ENCODE results near the gene DNASE1L3.

DNASE1L3 gene

GRCh38 chr3:58200846-58201355 is 9.9 kb downstream of the DNASE1L3 start:
- Histone ChIP-seq H3K27ac (no peak overlapping the region), H3K27me3 (replicated peaks) (no peaks in the 10 kb centered on the region), H3K4me3 (ENCODE audit: low read depth, low read length) (no peak overlapping the region), H3K36me3 (replicated peaks) (no peaks in the 10 kb centered on the region)
- no peak for DNase-seq
- in situ Hi-C loops (cut with HindIII; ENCODE audit: low pct_ligation_motif_present, low sequenced_read_pairs), result no loop called here
- TF ChIP-seq CTCF (IDR thresholded peaks at IDR 0.05; ENCODE audit: low read depth, low read length, missing control alignments), result no peak

- DNase-seq, result no peak
- no peaks in the 10 kb centered on the region for H3K36me3 ChIP-seq (replicated peaks)
- no peak overlapping the region for H3K4me3 ChIP-seq (ENCODE audit: low read depth, low read length)
- no peak for TF ChIP-seq CTCF (IDR thresholded peaks at IDR 0.05; ENCODE audit: low read depth, low read length, missing control alignments)
- in situ Hi-C loops (cut with HindIII; ENCODE audit: low pct_ligation_motif_present, low sequenced_read_pairs), result no loop called here
- no peaks in the 10 kb centered on the region for H3K27me3 ChIP-seq (replicated peaks)
- no peak overlapping the region for H3K27ac ChIP-seq
Measured at GRCh38 chr3:58200121-58200709, 10.6 kb downstream of the DNASE1L3 start.

GRCh38 chr3:58198804-58199203 is 12.0 kb downstream of the DNASE1L3 start:
- Histone ChIP-seq H3K27ac (no peak overlapping the region), H3K27me3 (replicated peaks) (no peaks in the 10 kb centered on the region), H3K4me3 (ENCODE audit: low read depth, low read length) (no peak overlapping the region), H3K36me3 (replicated peaks) (no peaks in the 10 kb centered on the region)
- no peak for DNase-seq
- in situ Hi-C loops (cut with HindIII; ENCODE audit: low pct_ligation_motif_present, low sequenced_read_pairs), result loop anchor here (10.0 kb wide), 1 partner anchor 86 kb away; no protein-coding TSS in a partner anchor
- TF ChIP-seq CTCF (IDR thresholded peaks at IDR 0.05; ENCODE audit: low read depth, low read length, missing control alignments), result no peak

GRCh38 chr3:58198362-58198761 is 12.4 kb downstream of the DNASE1L3 start:
- no peak for DNase-seq
- no peaks in the 10 kb centered on the region for H3K27me3 ChIP-seq (replicated peaks)
- in situ Hi-C loops (cut with HindIII; ENCODE audit: low pct_ligation_motif_present, low sequenced_read_pairs), result loop anchor here (10.0 kb wide), 1 partner anchor 86 kb away; no protein-coding TSS in a partner anchor

GRCh38 chr3:58197588-58197987 is 13.2 kb downstream of the DNASE1L3 start:
- Histone ChIP-seq H3K4me3 (ENCODE audit: low read depth, low read length) (no peak overlapping the region), H3K27me3 (replicated peaks) (no peaks in the 10 kb centered on the region), H3K36me3 (replicated peaks) (no peaks in the 10 kb centered on the region), H3K27ac (no peak overlapping the region)
- no peak for TF ChIP-seq CTCF (IDR thresholded peaks at IDR 0.05; ENCODE audit: low read depth, low read length, missing control alignments)
- DNase-seq, result no peak
- in situ Hi-C loops (cut with HindIII; ENCODE audit: low pct_ligation_motif_present, low sequenced_read_pairs), result loop anchor here (10.0 kb wide), 1 partner anchor 87 kb away; no protein-coding TSS in a partner anchor

More at GRCh38 chr3:58198362-58198761, 12.4 kb downstream of the DNASE1L3 start:
- no peaks in the 10 kb centered on the region for H3K36me3 ChIP-seq (replicated peaks)
- no peak overlapping the region for H3K27ac ChIP-seq
- TF ChIP-seq CTCF (IDR thresholded peaks at IDR 0.05; ENCODE audit: low read depth, low read length, missing control alignments), result no peak
- H3K4me3 ChIP-seq (ENCODE audit: low read depth, low read length), result no peak overlapping the region

Measured in brain microvascular endothelial cell (primary cell).